GM19438 (cell line): ENCODE measurements around the gene ITGA5.

Experiments
- ATAC-seq: cut with Tn5 transposase; IDR thresholded peaks from one replicate; pipeline ENCODE4 v1.9.1; 2021; ENCODE audit warnings: low read depth; ENCODE audit not compliant: unreplicated experiment

The ITGA5 gene

DNA sequence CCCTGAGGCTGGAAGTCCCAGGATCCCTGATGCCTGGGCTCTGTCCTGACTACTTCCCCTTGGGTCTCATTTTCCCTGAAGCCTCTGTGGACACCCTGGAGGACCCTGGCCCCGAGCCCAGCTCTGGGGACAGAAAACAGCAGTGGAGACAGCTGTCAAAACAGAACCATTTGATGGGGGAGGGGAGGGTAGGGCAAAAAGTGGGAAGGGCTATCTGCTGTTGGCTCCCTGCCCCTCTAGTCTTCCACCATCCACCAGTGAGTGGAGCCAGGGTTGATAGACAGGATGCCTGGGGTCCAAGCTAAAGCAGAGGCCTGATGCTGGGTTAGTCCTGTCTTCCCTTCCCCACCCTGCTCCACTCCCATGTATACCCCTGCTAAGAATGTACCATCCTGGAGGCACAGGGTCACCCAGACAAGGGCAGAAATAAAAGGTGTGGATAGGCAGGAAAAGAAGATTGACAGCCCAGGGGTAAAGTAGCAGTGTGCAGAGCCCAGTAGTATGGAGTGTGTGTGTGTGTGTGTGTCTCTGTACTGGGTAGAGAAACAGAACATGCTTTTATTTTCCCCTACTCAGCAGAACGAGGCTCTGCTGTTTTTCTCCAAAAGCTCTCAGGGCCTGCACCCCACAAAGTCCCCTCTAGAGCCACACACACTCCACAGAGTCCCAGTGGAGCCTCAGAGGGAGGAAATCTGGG is 44.4 kb downstream of the ITGA5 start:
- no peak for ATAC-seq

DNA sequence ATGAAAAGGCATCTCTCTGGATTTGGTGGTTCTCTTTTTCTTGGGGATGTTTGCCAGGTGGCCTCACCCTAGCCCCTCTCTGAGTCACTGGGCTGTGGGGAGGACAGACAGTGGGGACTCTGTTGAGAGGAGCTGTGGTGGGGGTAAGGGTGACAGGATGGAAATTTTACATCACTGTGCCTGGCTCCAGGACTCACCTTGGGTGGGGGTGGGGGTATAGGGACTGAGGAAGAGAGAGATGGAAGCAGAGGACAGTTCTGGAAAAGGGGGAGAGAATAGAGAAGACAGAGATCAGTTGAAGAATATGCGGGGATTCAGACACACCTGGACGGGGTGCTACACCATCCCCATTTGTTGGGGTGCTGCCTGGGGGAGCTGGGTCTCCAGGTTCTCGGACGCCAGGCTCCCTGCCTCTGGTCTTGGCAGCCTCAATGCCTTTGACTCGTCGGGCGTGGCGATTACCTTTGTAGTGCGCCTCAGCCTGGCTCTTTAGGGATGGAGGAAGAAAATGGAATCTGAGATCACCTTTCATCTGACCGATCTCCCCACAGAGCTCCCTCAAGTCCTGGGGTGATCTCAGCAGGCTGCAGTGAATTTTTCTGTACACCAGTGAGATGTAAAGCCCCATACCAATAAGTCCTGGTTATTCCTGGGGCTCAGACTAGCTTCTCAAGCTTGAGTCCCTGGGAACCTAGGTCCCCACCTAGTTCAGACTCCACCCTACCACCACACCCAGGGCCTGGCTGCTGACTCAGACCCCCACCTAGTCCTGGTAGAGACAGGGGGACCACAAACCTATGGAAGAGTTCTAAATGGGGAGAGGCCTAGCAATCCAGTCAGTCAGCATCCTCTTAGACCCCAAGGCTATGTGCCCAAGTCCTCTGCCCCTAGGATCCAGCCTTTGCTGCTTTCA is 45.2 kb downstream of the ITGA5 start:
- no peak for ATAC-seq

DNA sequence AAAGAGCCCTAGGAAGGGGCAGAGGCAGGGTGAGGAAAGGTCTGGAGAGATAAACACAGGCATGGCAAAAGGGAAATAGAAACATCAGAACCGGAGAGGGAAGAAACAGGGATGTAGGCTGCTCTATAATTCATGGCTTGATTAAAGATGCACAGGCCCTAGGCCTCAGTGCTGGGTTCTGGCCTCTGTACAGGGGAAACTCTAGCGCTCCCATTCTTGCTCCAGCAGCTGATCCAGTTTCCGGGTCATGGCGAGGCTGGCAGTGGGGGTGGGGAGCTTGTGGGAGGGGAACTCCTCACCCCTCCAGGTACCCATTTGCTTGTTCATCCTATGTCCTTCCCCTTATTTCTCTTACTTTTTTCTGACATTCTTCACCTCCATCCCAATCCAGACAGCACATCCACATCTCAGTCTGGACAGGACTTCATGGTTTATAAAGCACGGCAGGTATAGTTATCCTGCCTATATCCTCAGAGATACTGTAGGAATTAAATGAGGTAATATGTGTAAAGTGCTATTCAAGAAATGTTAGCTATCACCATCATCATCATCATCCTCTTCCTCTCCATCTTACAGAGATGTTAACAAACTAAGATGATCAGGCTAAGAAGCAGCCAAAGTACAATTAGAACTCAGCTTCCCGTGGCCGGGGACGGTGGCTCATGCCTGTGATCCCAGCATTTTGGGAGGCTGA is 46.8 kb downstream of the ITGA5 start:
- no peak for ATAC-seq

DNA sequence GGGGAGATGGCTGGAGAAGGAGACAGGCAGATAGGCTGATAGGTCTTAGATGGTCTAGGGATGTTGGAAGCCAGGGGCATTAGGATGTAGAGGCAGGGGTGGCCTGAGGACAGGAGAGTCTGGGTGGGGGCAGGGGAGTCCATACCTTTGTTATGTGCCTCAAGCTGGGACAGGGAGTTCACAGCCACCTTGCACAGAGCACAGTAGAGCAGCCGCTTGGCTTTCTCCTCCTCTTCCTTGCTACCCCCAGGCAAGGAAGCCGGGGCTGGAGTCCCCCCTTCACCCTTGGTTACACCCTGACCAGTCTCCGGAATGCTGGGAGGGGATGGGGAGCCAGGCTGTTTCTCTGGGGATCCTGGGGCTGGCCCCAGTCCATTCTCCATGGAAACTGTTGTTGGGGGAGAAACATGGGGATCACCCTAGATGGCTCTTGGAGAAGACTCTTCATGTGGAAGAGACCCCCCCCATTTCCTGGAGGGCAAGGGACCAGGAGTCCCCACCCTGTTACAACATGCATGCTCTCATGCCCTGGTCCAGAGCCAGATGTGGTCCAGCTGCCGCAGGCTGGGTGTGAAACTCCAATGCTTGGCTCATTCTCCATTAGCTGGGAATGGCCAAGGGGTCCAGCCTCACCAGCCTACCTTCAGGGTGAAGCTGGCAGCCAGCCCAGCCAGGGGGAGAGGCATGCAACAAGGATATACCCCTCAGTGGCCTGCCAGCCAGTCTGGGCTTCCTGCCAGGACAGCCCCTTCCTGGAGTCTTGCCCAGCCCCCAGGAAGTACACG is 47.5 kb downstream of the ITGA5 start:
- no peak for ATAC-seq

DNA sequence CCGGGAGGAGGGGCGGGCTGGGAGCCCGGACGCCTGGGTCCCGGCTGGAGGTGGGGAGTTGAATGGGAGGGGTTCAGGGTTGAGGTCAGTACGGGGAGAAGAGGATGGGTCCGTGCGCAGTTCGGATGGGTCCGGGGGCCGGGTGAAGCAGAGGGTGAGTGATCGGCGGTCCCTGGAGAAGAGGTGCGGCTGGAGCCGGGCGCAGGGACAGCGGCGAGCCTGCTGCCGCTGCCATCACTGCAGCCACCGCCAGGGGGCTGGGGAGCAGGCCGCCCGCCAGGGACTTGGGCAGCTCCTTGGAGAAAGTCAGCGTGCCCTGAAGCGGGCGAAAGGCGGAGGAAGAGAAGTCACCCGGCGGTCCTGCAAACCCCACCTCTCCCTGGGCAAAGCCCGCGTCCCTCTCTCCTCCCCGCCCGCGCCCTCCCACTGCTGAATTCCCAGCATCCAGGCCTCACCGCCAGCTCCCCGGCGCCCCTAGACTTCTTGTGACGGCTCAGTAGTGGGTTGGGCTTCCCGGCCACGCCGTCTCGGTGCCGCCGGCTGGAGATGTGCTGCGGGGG is 48.8 kb downstream of the ITGA5 start:
- peak; percentile 55 for ATAC-seq

DNA sequence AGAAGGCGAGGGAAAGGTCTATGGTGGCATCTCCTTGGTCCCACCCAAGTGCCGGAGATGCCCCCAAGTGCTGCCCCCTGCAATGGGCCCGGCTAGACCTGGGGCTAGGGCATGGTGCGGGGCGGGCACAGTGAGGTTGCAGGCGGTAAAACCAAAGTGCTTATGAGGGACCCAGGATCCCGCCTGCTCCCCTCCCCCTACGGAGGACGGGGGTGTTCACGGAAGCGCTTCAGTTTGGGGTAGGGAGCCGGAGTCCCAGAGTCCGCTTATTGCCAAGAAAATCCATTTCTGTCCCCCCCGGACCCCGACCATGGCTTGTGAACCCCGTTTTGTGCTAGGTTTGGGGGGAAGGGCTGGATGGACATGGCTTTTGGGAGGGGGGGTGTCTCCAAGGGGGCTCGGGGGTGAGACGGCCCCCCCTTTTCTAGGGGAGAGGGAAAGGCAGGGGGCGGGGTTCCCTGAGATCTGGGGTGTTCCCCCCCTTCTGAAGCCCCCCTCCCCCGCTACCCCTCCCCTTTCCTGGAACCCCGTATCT is 49.4 kb downstream of the ITGA5 start:
- no peak for ATAC-seq

DNA sequence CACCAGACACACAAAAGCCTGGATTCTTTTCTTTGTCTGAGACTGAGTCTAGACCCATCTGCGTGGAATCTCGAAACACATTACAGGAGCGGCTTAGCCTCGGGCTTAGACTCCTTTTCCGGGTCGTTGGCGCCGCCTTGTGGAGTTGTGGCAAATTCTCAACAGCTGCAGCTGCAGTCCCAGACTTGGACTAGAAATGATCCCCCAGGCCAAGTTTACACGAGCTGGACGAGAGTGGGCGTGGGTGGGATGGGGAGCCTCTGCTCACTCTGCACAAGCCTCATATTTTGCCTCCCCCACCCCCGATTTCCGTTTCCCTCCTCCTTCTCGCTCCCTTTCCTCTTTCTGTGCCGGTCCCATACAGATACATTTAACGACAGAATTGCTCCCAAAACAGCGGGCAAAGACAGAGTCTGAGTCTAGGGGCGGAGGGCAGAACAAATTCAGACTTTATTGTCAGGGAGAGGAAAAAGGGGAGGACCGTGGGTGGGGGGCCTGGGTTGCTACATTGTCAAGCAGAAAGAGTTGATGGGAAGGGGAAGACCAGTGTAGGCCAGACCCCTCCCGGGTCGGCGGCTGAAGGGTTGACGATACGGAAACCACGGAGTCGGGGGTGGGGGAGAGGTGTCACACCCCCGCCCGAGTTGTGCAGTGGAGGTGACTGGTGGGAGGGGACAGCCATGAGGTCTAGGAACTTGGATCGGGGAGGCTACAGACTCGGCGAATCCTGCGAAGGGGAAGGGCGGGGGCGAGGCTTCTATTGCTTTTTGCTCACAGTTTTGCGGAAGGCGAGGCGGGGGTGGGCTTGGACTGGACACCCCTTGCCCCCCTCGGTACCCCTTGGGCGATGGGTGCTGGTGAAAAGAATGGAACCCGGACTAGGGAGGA is 50.1 kb downstream of the ITGA5 start:
- peak; percentile 54 for ATAC-seq

DNA sequence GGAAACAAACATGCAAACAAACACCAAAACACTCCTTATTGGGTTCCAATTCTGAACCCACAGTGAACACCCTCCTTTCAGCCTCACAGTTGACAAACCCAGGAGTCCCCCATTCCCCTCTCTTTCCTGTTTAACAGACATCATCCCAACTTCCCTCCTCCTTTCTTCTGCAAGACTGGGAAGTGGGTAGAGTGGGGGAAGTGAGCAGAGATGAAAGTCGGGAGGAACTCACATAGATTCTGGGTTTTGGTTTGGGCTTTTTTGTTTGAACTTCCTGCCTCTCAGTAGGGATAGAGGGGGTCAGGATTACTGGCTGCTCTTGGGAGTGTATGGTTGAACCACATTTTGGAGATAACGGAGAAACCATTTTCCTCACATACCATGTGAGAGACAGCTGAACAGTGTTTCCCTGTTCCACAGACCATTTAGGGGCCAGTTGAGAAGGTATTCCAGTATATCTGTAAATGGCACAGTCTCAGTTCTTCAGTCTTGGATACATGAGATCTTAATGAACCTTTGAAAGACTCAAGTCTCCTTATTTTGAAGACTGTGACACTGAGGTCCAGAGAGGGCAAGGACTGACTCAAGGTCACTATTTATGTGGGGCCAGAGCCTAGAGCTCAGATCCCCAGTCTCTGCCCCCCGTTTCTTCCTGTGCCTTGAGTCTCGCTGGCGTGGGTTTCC is 50.9 kb downstream of the ITGA5 start:
- ATAC-seq = no peak

DNA sequence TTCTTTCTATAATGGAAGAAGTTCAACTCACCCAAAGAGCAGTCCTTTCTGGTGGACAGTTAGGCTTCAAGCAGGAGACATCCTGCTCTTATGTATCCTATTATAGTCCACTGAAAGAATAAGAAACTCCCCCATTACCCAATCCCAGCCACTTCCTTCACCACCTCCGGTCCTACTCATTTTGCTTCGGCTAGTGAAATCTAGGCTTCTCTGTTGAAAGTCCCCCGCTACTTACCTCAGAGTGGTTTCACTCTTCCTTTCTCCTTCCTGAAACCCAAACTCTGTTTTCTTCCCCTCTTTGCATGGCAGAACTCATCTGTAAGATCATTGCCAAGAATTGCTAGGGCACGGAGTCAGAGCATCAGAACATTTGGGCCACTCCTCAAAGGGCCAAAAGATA is 54.7 kb downstream of the ITGA5 start, which contains the start of gene GPR84:
GPR84 (minus strand) TSS at position 74 of the 400 bp plus-strand sequence. CDS start 635 bp downstream, outside the sequence.
- peak; percentile 52 for ATAC-seq

DNA sequence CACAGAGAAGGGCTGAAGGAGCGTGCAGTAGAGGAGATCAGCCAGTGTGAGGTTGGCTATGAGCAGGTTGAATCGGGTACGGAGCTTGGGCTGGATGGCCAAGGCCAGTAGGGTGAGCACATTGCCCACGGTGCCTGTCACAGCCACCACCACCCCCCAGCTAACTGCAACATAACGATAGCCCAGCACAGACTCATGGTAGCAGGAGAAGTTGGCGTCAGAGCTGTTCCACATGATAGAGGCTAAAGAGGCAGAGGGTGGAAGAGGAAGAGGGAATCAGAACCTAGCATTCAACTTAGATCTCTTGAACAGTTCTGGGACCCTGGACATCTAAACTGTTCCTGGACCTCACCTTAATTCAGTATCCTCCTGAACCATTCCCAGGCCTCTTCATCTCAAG is 55.4 kb downstream of the ITGA5 start:
- no peak for ATAC-seq

DNA sequence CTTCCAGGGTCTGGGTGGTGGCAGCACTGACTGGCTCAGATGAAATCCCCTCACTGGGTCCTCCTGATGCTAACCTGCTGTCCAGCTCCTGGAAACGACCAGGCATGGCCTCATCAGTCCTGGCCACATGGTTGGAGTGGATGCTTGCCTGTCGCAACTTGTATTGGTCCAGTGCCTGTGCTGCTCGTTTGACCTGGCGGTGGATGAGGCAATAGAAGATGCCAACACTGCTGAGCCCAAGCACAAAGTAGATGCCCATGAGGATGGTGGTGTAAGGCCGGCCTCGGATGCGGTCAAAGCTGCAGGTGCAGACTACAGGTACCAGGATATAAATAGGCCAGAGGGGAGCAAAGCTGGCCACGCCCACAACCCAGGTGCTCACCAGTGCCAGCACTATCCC is 56.0 kb downstream of the ITGA5 start:
- no peak for ATAC-seq

DNA sequence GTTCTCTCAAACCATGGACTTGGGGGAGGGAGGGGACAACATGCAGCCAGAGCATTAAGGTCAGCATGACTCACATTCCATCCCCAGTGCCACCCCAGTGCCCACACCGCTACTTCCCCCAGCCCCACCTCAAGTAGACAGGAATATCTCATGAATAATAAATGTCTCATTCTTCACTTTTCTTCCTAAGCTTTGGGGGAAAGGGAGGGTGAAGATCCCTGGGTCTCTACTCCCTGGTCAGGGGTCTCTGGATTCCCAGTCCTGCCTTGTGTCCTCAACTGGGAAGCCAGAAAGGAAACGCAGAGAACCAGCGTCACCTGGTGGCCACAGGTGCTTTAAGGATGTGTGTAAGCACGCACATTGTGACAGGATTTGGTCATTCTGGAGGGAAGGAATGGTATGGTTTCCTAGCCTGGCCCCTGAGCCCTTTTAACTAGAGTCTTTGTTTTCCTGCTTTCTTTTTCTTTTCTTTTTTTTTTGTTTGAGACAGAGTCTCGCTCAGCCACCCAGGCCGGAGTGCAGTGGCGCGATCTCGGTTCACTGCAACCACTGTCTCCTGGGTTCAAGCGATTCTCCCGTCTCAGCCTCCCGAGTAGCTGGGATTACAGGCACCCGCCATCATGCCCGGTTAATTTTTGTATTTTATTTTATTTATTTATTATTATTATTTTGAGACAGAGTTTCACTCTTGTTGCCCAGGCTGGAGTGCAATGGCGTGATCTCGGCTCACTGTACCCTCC is 58.2 kb downstream of the ITGA5 start:
- no peak for ATAC-seq

DNA sequence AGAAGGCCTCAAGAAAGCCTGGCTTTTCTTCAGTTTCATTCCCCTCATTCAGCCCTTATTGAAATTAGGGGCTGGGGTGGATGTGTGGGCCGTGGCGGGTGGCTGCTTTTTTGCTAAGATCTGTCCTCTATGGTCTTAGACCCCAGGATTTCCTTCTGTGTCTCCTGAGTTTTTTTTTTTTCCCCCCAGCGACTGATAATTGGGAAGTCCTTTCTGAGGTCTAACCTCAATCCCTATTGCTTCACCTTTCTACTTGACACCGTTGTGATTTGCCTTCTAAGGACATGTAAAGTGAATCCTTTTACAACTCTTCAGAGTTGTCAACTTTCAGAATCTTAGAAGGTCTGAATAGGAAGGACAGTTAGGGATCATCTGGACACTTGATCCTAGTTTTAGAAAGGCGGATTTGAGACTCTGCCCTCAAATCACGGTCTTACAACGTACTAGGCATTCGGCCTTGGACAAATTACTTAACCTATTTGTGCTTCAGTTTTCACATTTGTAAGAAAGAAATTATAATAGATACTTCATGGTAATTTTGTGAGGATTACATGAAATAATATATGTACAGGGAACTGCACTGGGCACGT is 59.2 kb downstream of the ITGA5 start:
- no peak for ATAC-seq

DNA sequence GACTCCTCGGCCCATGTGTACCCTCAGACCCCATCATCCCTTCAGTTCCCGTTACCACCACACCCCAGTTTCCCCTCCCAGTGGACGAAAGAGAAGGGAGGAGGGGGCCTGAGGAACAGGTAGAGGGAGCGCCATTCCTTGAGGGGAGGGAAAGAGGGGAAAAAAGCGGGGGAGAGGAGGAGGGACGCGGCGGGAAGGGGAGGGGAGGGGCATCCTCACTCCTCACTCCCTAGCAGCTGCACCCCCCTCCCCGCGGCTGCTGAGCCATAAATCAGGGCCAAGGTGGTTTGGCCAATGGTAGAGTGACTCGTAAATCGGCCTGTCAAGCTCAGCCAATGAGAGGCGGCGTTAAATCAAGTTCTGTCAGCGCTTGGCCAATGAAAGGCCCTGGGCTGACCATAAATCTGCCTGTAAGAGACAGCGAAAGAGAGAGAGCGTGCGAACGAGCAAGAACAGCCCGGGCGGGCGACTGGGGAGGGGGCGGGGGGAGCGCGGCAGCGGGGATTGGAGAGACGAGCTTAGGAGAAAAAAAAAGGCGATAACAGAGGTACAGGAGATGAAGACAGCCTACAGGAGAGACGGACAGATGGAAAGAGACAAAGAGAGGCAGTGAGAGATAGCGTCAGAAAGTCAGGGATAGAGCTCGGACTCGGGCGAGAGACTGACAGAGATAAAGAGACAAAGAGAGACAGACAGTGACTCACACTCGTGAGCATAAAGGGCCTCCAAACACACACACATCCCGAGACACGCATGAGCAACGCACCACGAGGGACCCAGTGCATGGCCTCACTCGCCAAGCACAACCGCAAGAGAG is 59.9 kb downstream of the ITGA5 start:
- peak; percentile 95 for ATAC-seq

DNA sequence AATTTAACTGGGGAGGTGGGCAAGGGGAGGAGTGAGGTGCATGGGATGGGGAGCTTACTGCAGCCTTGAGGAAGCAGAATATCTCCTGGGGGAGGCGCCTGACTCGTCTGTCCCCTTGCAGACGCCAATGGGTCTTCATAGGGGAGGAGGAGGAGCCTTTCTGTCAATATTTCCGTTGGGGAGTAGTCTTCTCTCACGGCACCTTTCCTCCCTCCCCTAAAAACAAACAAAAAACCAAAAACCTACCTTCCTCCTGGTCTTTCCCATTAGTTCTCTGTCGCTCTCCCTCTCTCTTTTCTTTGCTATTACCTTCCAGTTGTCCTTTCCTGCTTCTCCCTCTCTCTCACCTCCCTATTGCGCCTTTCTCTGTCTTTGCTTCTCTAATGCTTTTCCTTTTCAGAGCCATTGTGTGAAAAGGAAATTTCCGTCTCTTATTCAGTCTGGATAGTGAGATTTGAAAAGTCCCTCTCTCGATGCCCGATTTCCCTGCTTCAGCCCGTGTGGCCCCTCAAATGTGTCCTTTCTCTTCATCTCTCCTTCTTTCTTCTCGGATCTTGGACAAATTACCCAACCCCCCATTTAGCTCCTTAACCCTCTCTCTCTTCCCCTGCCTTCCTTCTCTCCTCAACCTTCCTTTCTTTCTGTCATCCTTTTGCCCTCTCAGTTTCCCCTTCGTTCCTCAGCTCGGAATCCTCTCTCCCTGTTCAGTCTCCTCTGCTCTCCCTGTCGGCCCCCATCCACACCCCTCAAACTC is 60.7 kb downstream of the ITGA5 start:
- ATAC-seq = no peak
